Lower leg skin (tissue), 3 donors: Measurements from ENCODE around the gene PRICKLE1.

Source experiments
- CTCF ChIP-seq, 3 donors: fragments of 450-650 bp; IDR thresholded peaks; one replicate each; pipeline ENCODE4 v1.5.1; 2016; ENCODE audit warnings: antibody characterized with exemption in 3 of 3, mild to moderate bottlenecking in 3 of 3, moderate library complexity in 2 of 3
- POLR2A ChIP-seq, 2 donors: fragments of 450-650 bp; IDR thresholded peaks; one replicate each; pipeline ENCODE4 v1.6.1; 2016 to 2017; ENCODE audit warnings: antibody characterized with exemption in 2 of 2, mild to moderate bottlenecking in 1 of 2, moderate library complexity in 1 of 2

- TF ChIP-seq CTCF (IDR thresholded peaks at IDR 0.05) (no peak), POLR2A (IDR thresholded peaks at IDR 0.05) (no peak)
Measured at GRCh38 chr12:42606471-42606870, 16.9 kb upstream of the PRICKLE1 start.
